Measurements from ENCODE around the gene PPP2R2C.

PPP2R2C gene

GRCh38 chr4:6447672-6448171 lies 24.7 kb downstream of the PPP2R2C start:
- DNase-seq (ENCODE audit: low read depth), result no peak

GRCh38 chr4:6446538-6447451 lies 25.6 kb downstream of the PPP2R2C start:
- DNase-seq (ENCODE audit: low read depth), result no peak

- no peak for DNase-seq (ENCODE audit: low read depth)
These were observed 26.3 kb downstream of the PPP2R2C start for GRCh38 chr4:6446130-6446482.

- no peak for DNase-seq (ENCODE audit: low read depth)
These were observed 26.8 kb downstream of the PPP2R2C start for GRCh38 chr4:6445403-6446129.

- no peak for DNase-seq (ENCODE audit: low read depth)
These were observed 27.8 kb downstream of the PPP2R2C start for GRCh38 chr4:6444582-6444981.

- no peak for DNase-seq (ENCODE audit: low read depth)
These were observed 29.1 kb downstream of the PPP2R2C start for GRCh38 chr4:6443035-6444023.

- no peak for DNase-seq (ENCODE audit: low read depth)
These were observed 29.9 kb downstream of the PPP2R2C start for GRCh38 chr4:6442555-6442954.

- DNase-seq (ENCODE audit: low read depth), result no peak
These were observed 30.7 kb downstream of the PPP2R2C start for GRCh38 chr4:6441758-6442157.

- no peak for DNase-seq (ENCODE audit: low read depth)
These were observed 31.2 kb downstream of the PPP2R2C start for GRCh38 chr4:6441202-6441582.

- DNase-seq (ENCODE audit: low read depth), result no peak
These were observed 31.8 kb downstream of the PPP2R2C start for GRCh38 chr4:6440506-6441201.

GRCh38 chr4:6439120-6439762 lies 33.2 kb downstream of the PPP2R2C start:
- no peak for DNase-seq (ENCODE audit: low read depth)

GRCh38 chr4:6437826-6438238 lies 34.6 kb downstream of the PPP2R2C start:
- no peak for DNase-seq (ENCODE audit: low read depth)

GRCh38 chr4:6435010-6435409 lies 37.4 kb downstream of the PPP2R2C start:
- no peak for DNase-seq (ENCODE audit: low read depth)

- no peak for DNase-seq (ENCODE audit: low read depth)
These were observed 41.5 kb downstream of the PPP2R2C start for GRCh38 chr4:6430927-6431326.

- DNase-seq (ENCODE audit: low read depth), result no peak
These were observed 44.8 kb downstream of the PPP2R2C start for GRCh38 chr4:6427439-6428090.

GRCh38 chr4:6426571-6427438 lies 45.6 kb downstream of the PPP2R2C start:
- DNase-seq (ENCODE audit: low read depth), result no peak

- no peak for DNase-seq (ENCODE audit: low read depth)
These were observed 46.5 kb downstream of the PPP2R2C start for GRCh38 chr4:6425911-6426310.

- no peak for DNase-seq (ENCODE audit: low read depth)
These were observed 47.1 kb downstream of the PPP2R2C start for GRCh38 chr4:6425336-6425735.

GRCh38 chr4:6424425-6424824 lies 48.0 kb downstream of the PPP2R2C start:
- no peak for DNase-seq (ENCODE audit: low read depth)

All from stimulated activated CD8-positive, alpha-beta memory T cell treated with anti-CD3 and anti-CD28 coated beads, Interleukin-4, amount 100 ng/mL, for 24 hours (primary cell).